Fibroblast of villous mesenchyme (primary cell): Measurements from ENCODE around the gene VAV3. TPM values are rescaled to one million over a fixed set of nuclear protein-coding genes. Genes with fewer than 3 reads are reported as not detected.

Source experiments
- DNase-seq: peaks from one replicate; pipeline ENCODE4 v3.0.0-alpha.2; 2010; ENCODE audit warnings: low read depth
- H3K4me3 ChIP-seq: 2 replicates; pipeline ENCODE4 v1.5.1; 2011; ENCODE audit warnings: low read depth, mild to moderate bottlenecking, low read length
- total RNA-seq: library from RNA; depleted of rRNA; stranded (reverse); fragments of >200 nt; gene quantifications from 2 replicates; pipeline ENCODE4 v1.2.3, GENCODE V29; 2012
- TF ChIP-seq, protein P1 (sequence below): IDR thresholded peaks from 2 replicates; pipeline ENCODE4 v1.5.1; 2012; ENCODE audit warnings: low read depth, mild to moderate bottlenecking, low read length; ENCODE audit not compliant: insufficient read depth

Gene VAV3
- total RNA-seq, 1 donor: 0.43 TPM

GRCh38 chr1:107776900-107777663, 187.9 kb downstream of the VAV3 start:
- no peak overlapping the region for H3K4me3 ChIP-seq
- TF ChIP-seq, protein P1, sequence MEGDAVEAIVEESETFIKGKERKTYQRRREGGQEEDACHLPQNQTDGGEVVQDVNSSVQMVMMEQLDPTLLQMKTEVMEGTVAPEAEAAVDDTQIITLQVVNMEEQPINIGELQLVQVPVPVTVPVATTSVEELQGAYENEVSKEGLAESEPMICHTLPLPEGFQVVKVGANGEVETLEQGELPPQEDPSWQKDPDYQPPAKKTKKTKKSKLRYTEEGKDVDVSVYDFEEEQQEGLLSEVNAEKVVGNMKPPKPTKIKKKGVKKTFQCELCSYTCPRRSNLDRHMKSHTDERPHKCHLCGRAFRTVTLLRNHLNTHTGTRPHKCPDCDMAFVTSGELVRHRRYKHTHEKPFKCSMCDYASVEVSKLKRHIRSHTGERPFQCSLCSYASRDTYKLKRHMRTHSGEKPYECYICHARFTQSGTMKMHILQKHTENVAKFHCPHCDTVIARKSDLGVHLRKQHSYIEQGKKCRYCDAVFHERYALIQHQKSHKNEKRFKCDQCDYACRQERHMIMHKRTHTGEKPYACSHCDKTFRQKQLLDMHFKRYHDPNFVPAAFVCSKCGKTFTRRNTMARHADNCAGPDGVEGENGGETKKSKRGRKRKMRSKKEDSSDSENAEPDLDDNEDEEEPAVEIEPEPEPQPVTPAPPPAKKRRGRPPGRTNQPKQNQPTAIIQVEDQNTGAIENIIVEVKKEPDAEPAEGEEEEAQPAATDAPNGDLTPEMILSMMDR: no peak
- DNase-seq: no peak

- H3K4me3 ChIP-seq: no peak overlapping the region
- TF ChIP-seq, protein P1: no peak
- DNase-seq: no peak
Observed at GRCh38 chr1:107771377-107771776, 193.6 kb downstream of the VAV3 start.

GRCh38 chr1:107767156-107767582, 197.8 kb downstream of the VAV3 start:
- TF ChIP-seq, protein P1: no peak
- no peak overlapping the region for H3K4me3 ChIP-seq
- no peak for DNase-seq

- TF ChIP-seq, protein P1: no peak
- no peak for DNase-seq
- no peak overlapping the region for H3K4me3 ChIP-seq
Observed at GRCh38 chr1:107766533-107766932, 198.4 kb downstream of the VAV3 start.

DNA sequence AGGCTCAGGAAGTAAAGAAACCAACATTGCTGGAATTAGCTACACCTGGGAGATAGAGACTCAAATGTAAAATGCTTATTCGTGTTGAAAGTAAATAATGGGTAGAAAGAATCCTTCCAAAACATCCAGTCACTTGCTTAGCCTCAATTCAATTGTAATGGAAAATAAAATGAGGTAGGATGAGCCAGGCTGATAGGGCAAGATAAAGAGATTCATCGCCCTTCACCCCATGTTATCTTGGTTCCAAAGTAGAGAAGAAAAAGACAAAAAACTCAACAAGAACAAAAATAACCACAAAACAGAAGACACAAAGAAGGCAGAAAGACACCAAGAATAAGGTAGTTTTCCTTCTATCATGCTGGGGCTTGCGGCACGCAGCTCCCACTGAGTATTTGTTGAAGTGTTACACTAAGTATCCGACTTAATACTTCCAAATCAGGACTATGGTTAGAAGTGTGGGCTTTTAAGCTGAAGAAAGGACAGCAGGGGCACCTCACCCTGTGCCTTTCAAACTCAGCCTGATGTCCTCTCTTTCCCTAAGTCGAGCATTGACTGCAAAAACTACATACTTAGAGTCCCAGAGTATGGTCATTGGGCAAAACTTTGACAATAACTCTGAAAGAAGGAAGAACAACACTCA, 202.1 kb downstream of the VAV3 start:
- TF ChIP-seq, protein P1: no peak
- no peak overlapping the region for H3K4me3 ChIP-seq

GRCh38 chr1:107760065-107760464, 204.9 kb downstream of the VAV3 start:
- no peak overlapping the region for H3K4me3 ChIP-seq
- no peak for DNase-seq
- TF ChIP-seq, protein P1: no peak

More for the DNA sequence above, 202.1 kb downstream of the VAV3 start:
- no peak for DNase-seq
